HepG2 (cell line): ENCODE data around the gene PMVK. TPM values are rescaled to one million over a fixed set of nuclear protein-coding genes. Genes with fewer than 3 reads are reported as not detected.

Experiments used
- EP300 ChIP-seq, 3 experiments: sonication (generic) in 1 of 3; formaldehyde crosslinking in 1 of 3; IDR thresholded peaks; 2 replicates each; pipeline versions ENCODE4 v1.5.1 to v1.6.1; 2011 to 2020; ENCODE audit warnings: low read depth in 2 of 3, low read length in 2 of 3, borderline replicate concordance in 1 of 3, improper control_type of control experiment in 1 of 3, mild to moderate bottlenecking in 1 of 3, missing genetic modification reagents in 1 of 3, moderate library complexity in 1 of 3
- HOXA7 ChIP-seq: sonication (generic); formaldehyde crosslinking; IDR thresholded peaks from 2 replicates; pipeline ENCODE4 v1.8.1; 2022; ENCODE audit warnings: mild to moderate bottlenecking, missing genetic modification reagents, moderate library complexity
- MBNL3 ChIP-seq: fragments of 250-450 bp; sonication (Bioruptor Pico); conservative IDR thresholded peaks from 2 replicates; pipeline ENCODE4 v1.8.0; 2022; ENCODE audit warnings: mild to moderate bottlenecking, inconsistent platforms
- NFE2 ChIP-seq: sonication (generic); formaldehyde crosslinking; IDR thresholded peaks from 2 replicates; pipeline ENCODE4 v1.4.0; 2020; ENCODE audit warnings: missing genetic modification reagents
- SMARCE1 ChIP-seq: fragments of 450-650 bp; IDR thresholded peaks from 2 replicates; pipeline ENCODE4 v1.6.1; 2017; ENCODE audit warnings: borderline replicate concordance
- ZFY ChIP-seq: sonication (generic); formaldehyde crosslinking; IDR thresholded peaks from 2 replicates; pipeline ENCODE4 v1.4.0; 2020; ENCODE audit warnings: missing genetic modification reagents
- ZNF224 ChIP-seq: sonication (generic); formaldehyde crosslinking; IDR thresholded peaks from 2 replicates; pipeline ENCODE4 v1.5.0; 2020; ENCODE audit warnings: mild to moderate bottlenecking, missing genetic modification reagents
- ZNF441 ChIP-seq: sonication (generic); formaldehyde crosslinking; IDR thresholded peaks from 2 replicates; pipeline ENCODE4 v1.7.0; 2021; ENCODE audit warnings: missing genetic modification reagents, borderline replicate concordance
- ZNF790 ChIP-seq: sonication (generic); formaldehyde crosslinking; IDR thresholded peaks from 2 replicates; pipeline ENCODE4 v1.8.0; 2022; ENCODE audit warnings: missing genetic modification reagents, mild to moderate bottlenecking, borderline replicate concordance
- polyA plus RNA-seq, 8 experiments: library from polyadenylated mRNA; depleted of rRNA in 3 of 8; stranded (reverse) in 7 of 8; unstranded in 1 of 8; fragments of >200 nt; fragmentation: Illumina TruSeq in 4 of 8; extraction: Trizol in 4 of 8; gene quantifications; 2 replicates each; pipeline versions ENCODE4 v1.2.1 to v1.2.3, GENCODE V29; 2011 to 2016; ENCODE audit warnings: low read depth in 4 of 8, missing spikeins in 1 of 8, mixed read lengths in 1 of 8; ENCODE audit not compliant: insufficient read depth in 1 of 8
- total RNA-seq, 5 experiments: library from RNA; depleted of rRNA; stranded (reverse); fragments of >200 nt; fragmentation: Illumina TruSeq; extraction: Trizol; gene quantifications; 2 replicates each; pipeline ENCODE4 v1.2.3, GENCODE V29; 2016; ENCODE audit warnings: low read depth in 1 of 5
- TF ChIP-seq, protein P1 (sequence below): sonication (generic); formaldehyde crosslinking; IDR thresholded peaks from 2 replicates; pipeline ENCODE4 v1.4.0; 2020; ENCODE audit warnings: mild to moderate bottlenecking, missing genetic modification reagents
- TF ChIP-seq, protein P2 (sequence below): sonication (generic); formaldehyde crosslinking; IDR thresholded peaks from 2 replicates; pipeline ENCODE4 v1.4.0; 2020; ENCODE audit warnings: missing genetic modification reagents
- TF ChIP-seq, protein P3 (sequence below), 2 experiments: sonication (generic) in 1 of 2; formaldehyde crosslinking in 1 of 2; IDR thresholded peaks; 2 replicates each; pipeline versions ENCODE4 v1.4.0 to v1.6.1; 2016 to 2020; ENCODE audit warnings: borderline replicate concordance in 1 of 2, low read depth in 1 of 2, mild to moderate bottlenecking in 1 of 2, missing genetic modification reagents in 1 of 2
- TF ChIP-seq, protein P4 (sequence below): sonication (generic); formaldehyde crosslinking; IDR thresholded peaks from 2 replicates; pipeline ENCODE4 v1.4.0; 2020; ENCODE audit warnings: missing genetic modification reagents; ENCODE audit errors: not compliant biosample characterization
- TF ChIP-seq, protein P5 (sequence below): sonication (generic); formaldehyde crosslinking; IDR thresholded peaks from 2 replicates; pipeline ENCODE4 v1.4.0; 2020; ENCODE audit warnings: mild to moderate bottlenecking, missing genetic modification reagents

The PMVK gene
- total and polyA plus RNA-seq, 2 of the 13 experiments (the other 11 are each of a cell fraction or from before 2014, with no cell fraction given), result 3.9 to 12.6 TPM

DNA sequence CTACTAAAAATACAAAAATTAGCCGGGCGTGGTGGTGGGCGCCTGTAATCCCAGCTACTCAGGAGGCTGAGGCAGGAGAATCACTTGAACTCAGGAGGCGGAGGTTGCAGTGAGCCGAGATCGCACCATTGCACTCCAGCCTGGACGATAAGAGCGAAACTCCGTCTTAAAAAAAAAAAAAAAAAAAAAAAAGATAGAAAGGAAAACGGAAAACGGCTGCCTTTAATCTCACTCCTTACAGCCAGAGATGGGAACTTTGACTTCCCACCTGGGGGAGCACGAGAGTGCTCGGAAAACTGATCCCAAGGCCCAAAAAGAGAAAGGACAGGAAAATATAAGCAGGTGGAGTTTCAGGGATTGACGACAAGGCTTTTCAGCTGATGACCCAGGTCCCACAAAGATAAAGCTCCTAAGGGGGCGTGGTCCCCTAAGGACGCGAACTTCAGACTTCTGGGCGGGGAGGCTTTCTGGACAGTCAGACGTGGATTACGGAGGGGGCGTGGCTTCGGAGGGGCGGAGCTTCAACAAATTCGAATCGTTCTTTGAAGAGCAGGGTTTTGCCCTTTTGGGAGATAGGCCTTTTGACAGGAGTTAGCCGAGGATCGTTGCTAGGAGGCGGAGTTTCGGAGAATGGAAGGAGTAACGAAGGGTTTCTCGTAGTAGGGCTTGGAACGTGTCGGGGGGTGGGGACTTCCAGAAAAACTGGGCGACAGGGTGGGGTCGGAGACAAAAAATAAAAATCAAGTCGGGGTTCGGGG lies 37.0 kb upstream of the PMVK start (continued):
- TF ChIP-seq ZNF441 (CRISPR knock-in tag), result 0 out of 2 replicates have a peak, but pooled peaks have one; percentile 60
- peak; percentile 79; the same call in 1 of the 2 replicates for TF ChIP-seq ZNF790
- TF ChIP-seq EP300 (IDR thresholded peaks at IDR 0.05; ENCODE audit: low read depth in 2 of 2, low read length in 2 of 2), result peak in 1 of 2 experiments; percentile 29; a peak in 1 of 4 replicates
- TF ChIP-seq EP300 (CRISPR knock-in tag; IDR thresholded peaks at IDR 0.05; ENCODE audit: borderline replicate concordance), result no peak
- TF ChIP-seq, protein P1, sequence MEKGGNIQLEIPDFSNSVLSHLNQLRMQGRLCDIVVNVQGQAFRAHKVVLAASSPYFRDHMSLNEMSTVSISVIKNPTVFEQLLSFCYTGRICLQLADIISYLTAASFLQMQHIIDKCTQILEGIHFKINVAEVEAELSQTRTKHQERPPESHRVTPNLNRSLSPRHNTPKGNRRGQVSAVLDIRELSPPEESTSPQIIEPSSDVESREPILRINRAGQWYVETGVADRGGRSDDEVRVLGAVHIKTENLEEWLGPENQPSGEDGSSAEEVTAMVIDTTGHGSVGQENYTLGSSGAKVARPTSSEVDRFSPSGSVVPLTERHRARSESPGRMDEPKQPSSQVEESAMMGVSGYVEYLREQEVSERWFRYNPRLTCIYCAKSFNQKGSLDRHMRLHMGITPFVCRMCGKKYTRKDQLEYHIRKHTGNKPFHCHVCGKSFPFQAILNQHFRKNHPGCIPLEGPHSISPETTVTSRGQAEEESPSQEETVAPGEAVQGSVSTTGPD (CRISPR knock-in tag), result no peak
- TF ChIP-seq, protein P2, sequence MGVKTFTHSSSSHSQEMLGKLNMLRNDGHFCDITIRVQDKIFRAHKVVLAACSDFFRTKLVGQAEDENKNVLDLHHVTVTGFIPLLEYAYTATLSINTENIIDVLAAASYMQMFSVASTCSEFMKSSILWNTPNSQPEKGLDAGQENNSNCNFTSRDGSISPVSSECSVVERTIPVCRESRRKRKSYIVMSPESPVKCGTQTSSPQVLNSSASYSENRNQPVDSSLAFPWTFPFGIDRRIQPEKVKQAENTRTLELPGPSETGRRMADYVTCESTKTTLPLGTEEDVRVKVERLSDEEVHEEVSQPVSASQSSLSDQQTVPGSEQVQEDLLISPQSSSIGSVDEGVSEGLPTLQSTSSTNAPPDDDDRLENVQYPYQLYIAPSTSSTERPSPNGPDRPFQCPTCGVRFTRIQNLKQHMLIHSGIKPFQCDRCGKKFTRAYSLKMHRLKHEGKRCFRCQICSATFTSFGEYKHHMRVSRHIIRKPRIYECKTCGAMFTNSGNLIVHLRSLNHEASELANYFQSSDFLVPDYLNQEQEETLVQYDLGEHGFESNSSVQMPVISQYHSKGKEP (CRISPR knock-in tag), result no peak
- TF ChIP-seq, protein P3, sequence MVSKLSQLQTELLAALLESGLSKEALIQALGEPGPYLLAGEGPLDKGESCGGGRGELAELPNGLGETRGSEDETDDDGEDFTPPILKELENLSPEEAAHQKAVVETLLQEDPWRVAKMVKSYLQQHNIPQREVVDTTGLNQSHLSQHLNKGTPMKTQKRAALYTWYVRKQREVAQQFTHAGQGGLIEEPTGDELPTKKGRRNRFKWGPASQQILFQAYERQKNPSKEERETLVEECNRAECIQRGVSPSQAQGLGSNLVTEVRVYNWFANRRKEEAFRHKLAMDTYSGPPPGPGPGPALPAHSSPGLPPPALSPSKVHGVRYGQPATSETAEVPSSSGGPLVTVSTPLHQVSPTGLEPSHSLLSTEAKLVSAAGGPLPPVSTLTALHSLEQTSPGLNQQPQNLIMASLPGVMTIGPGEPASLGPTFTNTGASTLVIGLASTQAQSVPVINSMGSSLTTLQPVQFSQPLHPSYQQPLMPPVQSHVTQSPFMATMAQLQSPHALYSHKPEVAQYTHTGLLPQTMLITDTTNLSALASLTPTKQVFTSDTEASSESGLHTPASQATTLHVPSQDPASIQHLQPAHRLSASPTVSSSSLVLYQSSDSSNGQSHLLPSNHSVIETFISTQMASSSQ (IDR thresholded peaks at IDR 0.05; ENCODE audit: low read depth), result no peak
- TF ChIP-seq, protein P3 (CRISPR knock-in tag; IDR thresholded peaks at IDR 0.05; ENCODE audit: borderline replicate concordance), result 0 out of 2 replicates have a peak, but pooled peaks have one; percentile 20
- no peak for TF ChIP-seq MBNL3 (CRISPR knock-in tag)
- TF ChIP-seq NFE2 (CRISPR knock-in tag), result no peak
- no peak for TF ChIP-seq ZNF224 (CRISPR knock-in tag)
- TF ChIP-seq, protein P4, sequence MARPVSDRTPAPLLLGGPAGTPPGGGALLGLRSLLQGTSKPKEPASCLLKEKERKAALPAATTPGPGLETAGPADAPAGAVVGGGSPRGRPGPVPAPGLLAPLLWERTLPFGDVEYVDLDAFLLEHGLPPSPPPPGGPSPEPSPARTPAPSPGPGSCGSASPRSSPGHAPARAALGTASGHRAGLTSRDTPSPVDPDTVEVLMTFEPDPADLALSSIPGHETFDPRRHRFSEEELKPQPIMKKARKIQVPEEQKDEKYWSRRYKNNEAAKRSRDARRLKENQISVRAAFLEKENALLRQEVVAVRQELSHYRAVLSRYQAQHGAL (CRISPR knock-in tag), result no peak
- TF ChIP-seq HOXA7 (CRISPR knock-in tag), result no peak
- peak; percentile 17; the same call in 1 of the 2 replicates for TF ChIP-seq ZFY (CRISPR knock-in tag)
- TF ChIP-seq SMARCE1, result no peak
- TF ChIP-seq, protein P5, sequence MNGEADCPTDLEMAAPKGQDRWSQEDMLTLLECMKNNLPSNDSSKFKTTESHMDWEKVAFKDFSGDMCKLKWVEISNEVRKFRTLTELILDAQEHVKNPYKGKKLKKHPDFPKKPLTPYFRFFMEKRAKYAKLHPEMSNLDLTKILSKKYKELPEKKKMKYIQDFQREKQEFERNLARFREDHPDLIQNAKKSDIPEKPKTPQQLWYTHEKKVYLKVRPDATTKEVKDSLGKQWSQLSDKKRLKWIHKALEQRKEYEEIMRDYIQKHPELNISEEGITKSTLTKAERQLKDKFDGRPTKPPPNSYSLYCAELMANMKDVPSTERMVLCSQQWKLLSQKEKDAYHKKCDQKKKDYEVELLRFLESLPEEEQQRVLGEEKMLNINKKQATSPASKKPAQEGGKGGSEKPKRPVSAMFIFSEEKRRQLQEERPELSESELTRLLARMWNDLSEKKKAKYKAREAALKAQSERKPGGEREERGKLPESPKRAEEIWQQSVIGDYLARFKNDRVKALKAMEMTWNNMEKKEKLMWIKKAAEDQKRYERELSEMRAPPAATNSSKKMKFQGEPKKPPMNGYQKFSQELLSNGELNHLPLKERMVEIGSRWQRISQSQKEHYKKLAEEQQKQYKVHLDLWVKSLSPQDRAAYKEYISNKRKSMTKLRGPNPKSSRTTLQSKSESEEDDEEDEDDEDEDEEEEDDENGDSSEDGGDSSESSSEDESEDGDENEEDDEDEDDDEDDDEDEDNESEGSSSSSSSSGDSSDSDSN (CRISPR knock-in tag), result no peak
